Occipital lobe (tissue), 2 donors: Measurements from ENCODE around the gene FAM180A. TPM values are rescaled to one million over a fixed set of nuclear protein-coding genes. Genes with fewer than 3 reads are reported as not detected.
"Not testable (repeated sequence)": the region's sequence is repeated elsewhere in the genome, so short reads cannot be mapped to it uniquely, and the experiment has no call there.

Source experiments
- DNase-seq: peaks from one replicate; lab custom pipeline; 2025; lab: John Stamatoyannopoulos, UW
- total RNA-seq: library from RNA; depleted of rRNA; stranded (reverse); fragments of >200 nt; gene quantifications from one replicate; pipeline ENCODE4 v1.2.3, GENCODE V29; 2014

FAM180A gene
- total RNA-seq, 1 donor from 2014 or later: not detected

DNA sequence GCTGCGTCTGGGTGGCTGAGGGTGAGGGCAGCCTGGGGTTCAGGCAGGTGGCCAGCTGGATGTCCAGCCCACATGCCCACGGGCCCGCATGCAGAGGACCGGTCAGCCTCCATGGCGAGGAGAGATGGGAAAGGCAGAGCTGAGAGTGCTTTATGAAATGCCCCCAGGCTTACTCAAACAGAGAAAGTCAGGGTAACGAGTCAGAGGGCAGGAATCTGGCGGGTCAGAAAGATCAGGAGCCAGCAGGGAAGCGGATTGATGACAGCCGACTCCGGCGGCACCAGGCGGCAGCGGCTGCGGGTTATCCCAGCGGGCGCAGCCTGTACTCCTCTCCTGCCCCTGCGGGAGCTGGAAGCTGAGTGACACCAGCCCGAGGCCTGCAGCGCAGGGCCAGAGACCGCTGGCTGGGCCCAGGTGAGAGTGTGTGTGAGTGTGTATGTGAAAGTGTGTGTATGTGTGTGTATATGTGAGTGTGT is 34.0 kb downstream of the FAM180A start:
- DNase-seq: no peak

DNA sequence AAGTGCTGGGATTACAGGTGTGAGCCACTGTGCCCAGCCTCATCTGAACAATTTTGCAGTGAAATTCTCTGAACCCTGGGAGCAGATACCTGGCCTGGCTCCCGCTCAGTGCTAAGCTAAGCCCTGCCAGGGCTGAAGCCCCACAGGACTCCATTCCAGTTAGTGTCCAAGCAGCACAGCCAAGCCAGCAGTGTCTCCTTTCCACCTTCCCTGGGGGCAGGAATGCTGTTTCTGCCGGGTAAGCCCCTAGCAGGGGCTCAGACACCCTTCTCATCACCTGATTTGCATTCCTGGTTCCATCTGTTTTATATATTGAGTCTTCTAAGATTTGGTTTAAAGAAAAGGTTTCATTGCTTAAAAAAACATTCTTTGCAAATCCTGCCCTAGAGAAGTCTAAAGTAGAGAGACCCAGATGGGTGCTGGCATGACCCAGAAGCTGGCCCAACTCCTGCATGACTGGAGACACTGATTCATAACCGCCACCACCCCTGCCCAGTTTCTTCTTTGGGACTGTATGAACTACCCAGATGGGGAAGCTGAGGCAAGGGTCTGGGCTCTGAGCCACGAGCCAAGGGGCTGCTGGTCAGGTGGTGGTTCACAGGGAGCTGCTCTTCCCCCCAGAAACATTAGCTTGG is 34.7 kb downstream of the FAM180A start:
- DNase-seq: no peak

DNA sequence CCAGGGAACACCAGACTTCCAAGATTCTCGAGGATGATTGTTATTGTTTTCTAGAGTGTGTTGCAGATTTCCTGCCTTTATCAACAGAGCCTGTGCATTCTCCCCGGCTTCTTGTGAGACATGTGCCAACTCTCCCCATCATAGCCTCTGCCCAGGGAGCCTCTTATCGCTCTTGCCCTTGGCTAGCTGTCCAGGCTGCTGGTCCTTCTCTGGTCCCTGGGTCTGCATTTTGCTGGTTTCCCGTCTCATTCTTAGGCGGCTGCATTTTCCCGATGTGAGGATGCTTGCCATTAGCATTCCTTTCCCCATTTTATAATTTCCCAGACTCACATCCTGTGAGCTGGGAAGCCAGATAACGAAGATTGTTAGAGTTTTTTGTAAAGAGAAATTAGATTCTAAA is 35.8 kb downstream of the FAM180A start:
- no peak for DNase-seq

DNA sequence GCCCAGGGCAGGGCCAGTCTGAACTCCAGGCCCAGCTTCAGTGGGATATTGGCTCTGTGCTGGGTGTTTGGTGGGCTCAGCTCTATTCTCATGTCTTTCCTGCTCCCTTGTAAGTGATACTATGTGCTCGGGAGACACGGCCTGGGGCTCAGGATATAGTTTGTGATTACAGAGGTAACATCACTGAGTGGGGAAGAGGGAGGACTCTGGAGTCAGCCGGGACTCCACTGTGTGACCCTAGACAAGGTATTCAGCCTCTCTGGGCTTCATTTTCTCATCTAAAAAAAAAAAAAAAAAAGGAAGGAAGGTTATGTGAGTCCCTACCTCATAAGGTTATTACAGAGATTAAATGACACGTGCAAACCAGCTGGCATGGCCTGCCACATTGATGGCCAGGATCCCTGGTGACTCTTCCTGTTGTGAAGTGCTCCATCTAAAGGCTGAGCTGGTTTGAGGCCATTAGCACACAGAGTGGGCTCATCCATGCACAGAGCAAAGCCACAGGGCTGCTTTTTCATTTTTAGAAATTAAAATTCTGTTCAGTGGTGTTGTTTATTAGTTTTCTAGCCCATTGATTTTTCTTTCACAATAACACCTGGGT is 36.3 kb downstream of the FAM180A start:
- DNase-seq: no peak

DNA sequence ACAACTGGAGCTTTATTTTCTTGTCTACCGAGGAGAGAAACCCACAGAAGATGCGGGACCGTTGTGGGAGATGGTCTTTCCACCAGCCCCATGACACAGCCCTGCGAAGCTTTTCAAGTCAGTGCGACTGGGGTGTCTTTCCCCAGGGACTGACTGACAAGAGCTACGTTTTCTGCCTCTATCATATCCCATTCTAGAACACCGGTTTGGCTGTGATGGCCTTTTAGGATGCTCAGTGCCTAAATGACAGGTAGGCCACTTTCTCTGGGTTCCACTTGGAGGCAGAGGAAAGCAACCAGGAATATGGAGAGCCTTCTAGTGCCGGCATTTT is 37.5 kb downstream of the FAM180A start:
- DNase-seq: no peak

DNA sequence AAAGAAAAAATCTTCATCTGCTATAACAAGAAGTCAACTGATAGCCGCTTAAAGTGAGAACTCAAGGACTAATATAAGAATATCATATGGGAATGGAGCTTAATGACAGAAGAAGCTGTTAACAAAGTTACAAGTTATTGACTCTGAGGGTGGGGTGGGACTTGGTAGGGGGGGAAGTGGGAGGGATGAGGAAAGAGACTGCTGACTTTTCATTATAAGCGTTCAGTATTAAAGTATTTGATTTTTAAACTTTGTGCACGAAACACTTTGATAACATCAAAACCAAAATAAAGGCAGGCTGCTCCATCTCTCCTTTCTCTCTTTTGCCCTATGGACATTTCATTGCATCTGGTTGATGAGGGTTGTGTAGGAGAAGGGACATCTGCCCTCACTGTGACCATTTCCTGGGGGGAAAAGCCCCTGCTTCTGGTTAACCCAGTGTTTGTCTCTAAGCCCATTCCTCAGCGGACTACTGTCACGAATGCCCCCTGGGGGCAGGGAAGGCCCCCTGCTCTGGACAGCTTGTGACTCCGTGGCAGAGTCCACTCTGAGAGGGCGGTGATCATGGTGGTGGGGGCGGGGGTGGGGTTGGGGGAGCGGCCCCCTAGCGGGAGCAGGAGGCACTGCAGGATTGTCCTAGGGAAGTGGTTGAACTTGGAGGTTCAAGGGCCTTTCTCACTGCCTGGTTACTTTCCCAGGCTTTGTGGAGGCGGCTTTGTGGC is 38.0 kb downstream of the FAM180A start:
- DNase-seq: no peak

DNA sequence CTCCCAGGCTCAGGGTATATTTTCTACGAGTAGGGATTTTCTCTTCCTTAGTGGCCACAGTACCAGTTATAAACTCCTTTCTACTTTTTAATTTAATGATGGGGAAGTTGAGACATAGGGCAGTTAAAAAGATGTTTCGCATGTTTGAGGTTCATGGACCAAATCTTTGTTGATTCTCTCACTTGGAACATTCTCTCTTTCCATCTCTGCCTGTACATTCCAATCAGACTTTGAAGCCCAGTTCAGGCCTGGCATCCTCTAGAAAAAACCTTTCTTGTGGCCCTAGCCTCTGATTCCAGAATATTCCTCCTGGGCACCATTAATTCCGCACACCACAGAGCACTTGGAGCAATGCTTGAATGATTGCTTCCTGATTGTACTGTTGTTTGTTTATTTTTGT is 39.1 kb downstream of the FAM180A start:
- DNase-seq: no peak

DNA sequence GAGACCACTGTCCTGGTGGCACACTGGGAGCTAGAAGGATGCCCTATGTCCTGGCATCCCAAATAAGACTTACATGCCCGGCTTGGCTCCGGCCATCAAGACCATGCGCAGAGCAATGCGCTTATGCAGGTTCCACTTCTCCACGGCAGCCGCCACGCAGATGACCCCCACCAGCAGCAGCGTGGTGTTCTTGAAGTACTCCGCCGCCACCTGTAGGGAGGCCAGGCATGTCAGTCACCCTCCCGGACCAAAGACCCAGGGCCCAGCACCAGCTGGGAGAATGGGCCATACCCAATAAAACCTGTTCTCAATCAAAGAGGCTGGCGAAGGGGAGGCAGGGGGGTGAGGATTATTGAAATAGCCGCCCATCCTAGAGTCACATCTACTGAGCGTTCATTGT is 40.6 kb downstream of the FAM180A start:
- DNase-seq: no peak

DNA sequence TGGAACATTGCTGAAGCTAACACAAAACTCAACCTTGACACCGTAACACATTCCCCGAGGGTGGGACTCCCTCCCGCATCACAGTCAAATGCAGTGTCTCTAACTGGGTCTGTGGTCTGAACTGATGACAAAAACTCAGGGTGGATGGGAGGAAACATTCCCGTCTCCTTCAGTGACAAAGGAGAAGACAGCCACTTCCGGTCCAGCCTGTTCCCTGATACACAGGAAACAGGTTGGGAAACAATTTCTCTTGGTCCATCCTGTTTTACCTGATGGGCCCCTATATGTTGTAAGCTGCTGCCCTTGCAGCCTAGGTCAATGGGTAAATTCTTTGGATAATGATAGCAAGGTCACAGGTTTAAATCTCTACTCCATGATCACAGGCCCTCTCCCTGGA is 41.0 kb downstream of the FAM180A start:
- DNase-seq: no peak

DNA sequence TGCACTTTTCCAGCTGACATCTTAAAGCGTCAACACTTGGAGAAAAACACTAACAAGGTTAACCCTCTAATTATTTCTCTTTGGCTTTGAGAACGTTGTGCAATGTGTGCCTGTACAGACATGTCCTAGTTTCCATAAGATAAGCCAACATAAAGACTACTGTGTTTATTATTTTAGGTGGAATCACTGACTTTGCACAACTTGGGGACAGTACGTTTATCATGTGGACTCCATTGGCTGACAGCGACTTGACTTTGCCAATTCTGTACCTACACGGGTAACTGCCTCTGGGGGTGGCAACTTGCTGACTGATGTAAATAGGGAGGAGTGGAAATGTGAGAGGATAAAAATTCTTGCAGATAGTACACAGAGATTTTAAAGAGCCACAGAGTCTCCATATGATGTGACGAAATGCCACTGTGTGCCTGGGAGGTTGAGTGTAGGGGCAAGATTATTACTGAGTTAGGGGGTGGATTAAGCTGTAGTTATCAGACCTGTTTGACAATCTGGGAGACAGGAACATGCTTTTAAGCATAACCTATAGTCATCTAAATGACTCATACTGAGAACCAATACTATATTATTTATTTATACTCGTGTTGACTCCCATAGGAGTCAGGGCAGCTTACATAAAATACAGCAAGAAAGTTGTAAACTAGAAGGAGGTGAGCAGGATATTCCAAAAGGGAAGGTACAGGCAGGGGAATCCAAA is 41.6 kb downstream of the FAM180A start:
- DNase-seq: no peak

DNA sequence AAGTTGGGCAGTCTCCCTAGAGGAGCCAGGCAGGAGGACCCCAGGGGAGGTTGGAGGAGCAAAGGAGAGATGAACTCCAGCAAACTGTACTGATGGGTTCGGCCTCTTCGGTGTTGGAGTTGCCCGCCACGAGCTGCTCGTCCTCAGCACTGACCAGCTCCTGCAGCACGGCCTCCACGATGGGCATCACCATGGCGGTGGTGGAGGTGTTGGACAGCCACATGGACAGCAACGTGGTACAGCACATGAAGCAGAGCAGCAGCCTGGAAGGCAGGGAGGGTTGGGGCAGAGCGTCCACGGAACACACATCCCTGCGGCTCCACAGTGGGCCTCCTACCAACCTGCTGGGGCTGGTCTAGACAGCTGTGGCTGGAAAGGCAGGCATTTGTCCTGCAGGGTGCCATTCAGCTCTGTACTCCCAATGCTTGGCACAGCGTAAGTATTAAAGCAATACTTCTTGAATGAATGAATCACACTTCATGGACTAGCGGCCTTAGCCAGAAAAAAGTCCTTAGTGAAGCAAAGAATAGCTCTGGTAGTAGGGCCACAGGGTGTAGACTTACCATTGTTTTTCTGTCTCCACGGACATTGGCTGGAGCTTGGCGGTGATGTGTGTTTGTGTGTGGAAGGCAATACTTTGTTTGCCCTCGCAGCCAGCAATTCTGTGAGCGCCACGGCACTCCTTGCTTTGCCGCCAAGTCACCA is 42.4 kb downstream of the FAM180A start:
- no peak for DNase-seq

DNA sequence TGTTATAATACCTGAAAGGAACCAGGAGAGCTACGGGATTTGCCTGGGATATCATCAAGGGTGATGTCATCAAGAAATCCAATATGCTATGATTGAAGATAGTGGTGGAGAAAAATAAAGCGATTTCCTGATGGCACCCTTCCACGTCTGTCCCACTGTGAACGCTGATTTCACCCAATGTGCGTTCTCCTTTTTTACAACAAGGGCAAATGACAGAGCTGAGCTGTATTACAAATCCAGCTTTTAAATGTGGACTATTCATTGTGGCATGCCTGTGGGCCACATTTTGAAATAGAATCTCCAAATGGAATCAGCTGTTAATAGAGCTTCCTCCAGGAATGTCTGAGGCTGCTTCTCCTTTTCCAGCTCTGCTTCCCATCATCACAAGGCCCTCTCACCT is 43.9 kb downstream of the FAM180A start:
- no peak for DNase-seq

DNA sequence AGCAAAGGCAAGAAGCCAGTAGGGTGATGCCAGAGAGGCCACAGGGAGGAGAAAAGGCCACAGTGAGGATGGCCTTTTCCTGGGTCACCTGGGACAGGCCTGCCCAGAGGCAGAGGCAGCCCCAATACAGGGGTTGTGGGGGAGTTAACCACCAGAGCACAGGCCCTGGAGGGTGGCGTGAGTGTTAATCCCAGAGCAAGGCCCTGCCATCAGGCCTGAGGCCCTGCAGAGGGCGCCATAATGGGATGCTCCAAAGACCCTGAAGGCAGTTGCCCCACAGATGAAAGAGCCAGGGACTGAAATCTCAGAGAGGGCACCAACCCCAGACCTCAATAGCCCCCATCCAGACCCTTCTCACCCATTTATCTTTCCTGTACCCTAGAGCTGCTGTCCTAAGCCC is 44.5 kb downstream of the FAM180A start:
- no peak for DNase-seq

DNA sequence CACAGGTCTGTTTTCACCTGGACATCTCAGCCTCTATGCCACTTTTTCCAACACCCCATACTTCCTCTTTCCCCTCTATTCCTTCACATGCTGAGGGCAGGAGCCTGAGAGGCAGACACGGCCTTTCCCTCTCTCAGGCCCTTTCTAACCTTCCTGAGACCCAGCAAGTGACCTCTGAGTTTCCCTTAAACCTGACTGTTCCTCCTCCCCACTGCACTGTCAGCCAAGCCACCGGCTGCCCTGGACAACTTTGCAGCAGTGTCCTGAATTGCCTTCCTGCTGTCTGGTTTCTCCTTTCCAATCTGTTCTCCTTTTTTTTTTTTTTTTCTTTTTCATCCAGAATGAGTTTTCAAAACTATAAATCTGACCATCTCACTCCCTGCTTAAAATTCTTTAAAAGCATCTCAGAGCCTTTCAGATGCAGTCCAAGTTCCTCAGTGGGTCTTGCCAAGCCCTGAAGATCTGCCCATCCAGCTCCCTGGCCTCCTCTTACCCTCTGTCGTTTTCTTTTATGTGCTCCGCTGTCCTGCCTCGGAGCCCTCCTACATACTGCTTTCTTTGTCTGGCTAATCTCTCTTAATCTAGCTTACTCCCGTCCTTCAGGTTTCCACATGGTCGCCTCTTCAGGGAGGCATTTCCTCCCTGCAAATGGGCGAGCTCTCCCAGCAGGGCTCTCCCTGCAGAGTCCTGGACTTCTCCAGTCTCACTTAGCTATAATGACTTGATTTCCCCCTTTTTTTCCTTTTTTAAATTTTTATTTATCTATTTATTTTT is 51.1 kb downstream of the FAM180A start:
- DNase-seq: no peak

DNA sequence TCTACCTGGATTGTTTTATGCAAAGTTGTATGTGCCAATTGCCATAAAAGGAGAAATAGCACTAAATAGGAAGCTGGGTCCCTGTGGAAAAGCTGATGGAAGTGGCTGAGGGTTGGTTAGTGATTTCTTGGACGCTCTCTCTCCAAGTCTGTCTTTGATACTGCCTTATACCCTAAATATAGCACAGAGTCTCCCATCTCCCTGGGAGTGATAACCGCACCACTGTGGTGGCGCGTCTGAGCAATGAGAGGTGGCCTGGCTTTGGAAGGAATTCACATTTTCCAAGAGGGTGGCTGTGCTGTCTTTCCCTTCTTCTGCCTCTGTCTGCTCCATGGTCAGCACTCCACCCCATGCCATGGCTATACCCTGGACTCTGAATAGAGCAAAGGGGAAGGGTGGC is 55.1 kb downstream of the FAM180A start:
- no peak for DNase-seq

DNA sequence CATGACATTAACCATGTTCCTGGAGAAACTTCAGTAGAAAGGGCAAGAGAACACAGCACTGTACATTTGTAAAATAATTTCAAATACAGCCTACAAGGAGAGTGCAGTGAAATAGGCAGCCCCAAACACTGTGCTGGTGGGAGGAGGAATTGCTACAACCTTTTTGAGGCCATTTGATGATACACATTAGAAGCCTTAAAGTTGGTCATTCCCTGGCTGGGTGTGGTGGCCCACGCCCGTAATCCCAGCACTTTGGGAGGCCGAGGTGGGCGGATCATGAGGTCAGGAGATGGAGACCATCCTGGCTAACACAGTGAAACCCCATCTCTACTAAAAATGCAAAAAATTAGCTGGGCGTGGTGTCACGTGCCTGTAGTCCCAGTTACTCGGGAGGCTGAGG is 56.0 kb downstream of the FAM180A start:
- DNase-seq: not testable (repeated sequence)

DNA sequence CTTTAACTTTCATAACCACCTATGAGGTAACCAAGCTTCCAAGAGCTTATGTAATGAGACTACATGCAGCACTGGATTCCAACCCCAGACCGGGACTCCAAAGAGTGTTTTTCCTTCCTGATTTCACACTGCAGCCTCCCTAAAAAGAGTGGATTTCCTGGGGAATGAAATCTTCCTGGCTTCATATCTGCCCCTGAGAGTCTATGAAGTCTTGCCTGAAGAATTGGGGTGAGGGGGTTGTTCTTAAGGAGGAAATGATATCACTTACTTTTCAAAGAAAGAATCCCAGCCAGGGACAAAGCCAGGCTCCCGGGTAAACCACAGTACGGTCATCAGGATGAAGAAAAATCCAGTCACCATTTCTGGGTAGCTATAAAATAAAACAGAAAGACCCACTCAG is 56.6 kb downstream of the FAM180A start:
- no peak for DNase-seq

DNA sequence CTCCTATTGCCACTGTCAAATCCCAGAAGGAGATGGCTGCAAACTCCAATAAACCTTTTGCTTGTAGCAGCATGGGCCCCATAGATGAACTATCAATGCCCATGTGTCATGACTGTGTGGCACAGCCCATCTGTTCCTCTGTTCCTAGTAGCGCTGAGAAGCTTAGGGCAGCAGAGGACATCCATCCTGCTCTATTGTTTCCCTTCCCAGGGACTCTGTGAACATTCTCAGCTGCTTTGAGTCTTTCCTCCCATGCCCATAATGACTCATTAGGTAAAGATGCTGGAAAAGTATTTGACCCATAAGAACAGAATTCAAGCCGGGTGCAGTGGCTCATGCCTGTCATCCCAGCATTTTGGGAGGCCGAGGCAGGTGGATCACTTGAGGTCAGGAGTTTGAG is 58.0 kb downstream of the FAM180A start:
- no peak for DNase-seq

DNA sequence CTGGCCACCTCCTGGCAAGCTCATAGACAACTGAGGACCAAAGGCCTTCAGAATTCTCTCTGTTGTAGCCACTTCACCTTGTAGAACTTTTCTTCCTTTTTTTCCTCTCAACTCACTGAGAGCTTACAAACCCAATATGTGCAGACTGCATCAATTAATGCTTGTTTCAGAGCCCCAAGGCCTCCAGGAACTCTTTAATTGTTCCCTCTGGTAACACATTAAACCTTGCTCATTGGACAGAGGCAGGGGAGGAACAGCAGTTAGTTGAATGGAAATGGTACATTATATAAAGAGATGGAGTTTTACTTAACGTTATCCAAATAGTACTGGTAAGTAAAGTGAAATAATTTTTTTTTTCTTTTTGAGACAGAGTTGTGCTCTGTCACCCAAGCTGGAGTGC is 61.1 kb downstream of the FAM180A start:
- no peak for DNase-seq

DNA sequence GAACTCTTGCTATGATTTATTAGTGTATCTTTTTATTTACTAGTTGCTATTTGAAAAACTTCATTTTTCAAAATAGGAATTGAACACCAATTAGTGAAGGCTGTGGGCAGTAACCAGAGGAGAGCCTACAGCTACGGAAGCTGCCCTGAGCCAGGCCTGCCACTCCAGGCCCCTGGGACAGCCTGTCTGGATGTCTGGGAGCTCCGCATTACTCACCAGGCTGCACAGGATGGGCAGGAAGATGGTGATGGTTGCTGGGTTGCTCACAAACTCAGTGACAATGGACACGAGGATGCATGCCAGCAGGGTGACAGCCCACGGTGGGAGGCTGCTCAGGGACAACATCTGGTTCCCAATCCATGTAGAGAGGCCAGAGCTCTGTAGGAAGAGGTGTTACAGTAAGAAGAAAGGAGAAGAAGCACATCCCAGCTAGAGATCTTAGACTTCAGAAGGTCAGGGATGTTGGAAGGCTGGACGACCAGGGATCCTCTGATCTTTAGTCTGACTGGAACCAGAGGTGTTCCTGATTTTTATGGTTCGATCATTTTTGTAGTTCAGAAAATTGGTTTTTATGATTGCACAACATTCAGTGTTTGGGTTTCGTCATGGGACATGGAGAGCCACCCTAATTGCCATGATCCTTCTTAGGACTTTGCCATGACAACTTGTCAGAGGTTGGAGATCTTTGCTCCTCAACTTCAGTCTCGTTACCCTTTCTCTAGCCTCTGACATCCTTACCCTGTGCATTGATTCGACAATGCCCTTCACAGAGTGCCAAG is 63.1 kb downstream of the FAM180A start:
- no peak for DNase-seq
